H1 (cell line): ENCODE measurements around the gene COL5A3. TPM values are rescaled to one million over a fixed set of nuclear protein-coding genes. Genes with fewer than 3 reads are reported as not detected.

ENCODE experiments used
- CTCF ChIA-PET: fragments of 300-600 bp; sonication (Branson Sonifier 250); formaldehyde crosslinking; loops from one replicate; lab custom pipeline; 2021; ENCODE audit not compliant: partially characterized antibody; lab: Charles Lee
- POLR2A ChIA-PET: fragments of 300-600 bp; sonication (Branson Sonifier 250); formaldehyde crosslinking; loops from one replicate; lab custom pipeline; 2021; ENCODE audit warnings: inconsistent platforms; ENCODE audit not compliant: partially characterized antibody; lab: Charles Lee
- DNase-seq, 2 experiments: peaks; one replicate each; pipeline versions ENCODE4 v3.0.0 to v3.0.0-alpha.2; 2010 to 2022; ENCODE audit warnings: low spot score in 2 of 2, low read depth in 1 of 2, mixed read lengths in 1 of 2
- FAIRE-seq: peaks from 2 replicates; lab custom pipeline; 2011; peaks lifted over from hg19 to GRCh38; lab: Jason Lieb, UNC
- H2AFZ ChIP-seq: 2 replicates; pipeline ENCODE4 v1.8.1; 2012; ENCODE audit warnings: low read length, inconsistent platforms
- H2AK5ac ChIP-seq: 2 replicates; pipeline ENCODE4 v1.6.1; 2013; ENCODE audit warnings: low read depth, low read length
- H2BK120ac ChIP-seq: replicated peaks from 2 replicates; pipeline ENCODE3; 2013; ENCODE audit warnings: low read depth, low read length, inconsistent platforms
- H2BK12ac ChIP-seq: 2 replicates; pipeline ENCODE4 v1.6.1; 2013; ENCODE audit warnings: low read depth, low read length
- H2BK15ac ChIP-seq: 2 replicates; pipeline ENCODE4 v1.6.1; 2013; ENCODE audit warnings: low read length
- H2BK20ac ChIP-seq: 2 replicates; pipeline ENCODE4 v1.6.1; 2013; ENCODE audit warnings: low read length
- H2BK5ac ChIP-seq: 2 replicates; pipeline ENCODE4 v1.6.1; 2013; ENCODE audit warnings: low read depth, low read length
- H3K14ac ChIP-seq: 2 replicates; pipeline ENCODE4 v1.6.1; 2013; ENCODE audit warnings: inconsistent platforms; ENCODE audit not compliant: insufficient read length
- H3K18ac ChIP-seq: 2 replicates; pipeline ENCODE4 v1.6.1; 2013; ENCODE audit warnings: low read length; ENCODE audit errors: extremely low read depth
- H3K23ac ChIP-seq: 2 replicates; pipeline ENCODE4 v1.6.1; 2013; ENCODE audit warnings: inconsistent platforms; ENCODE audit not compliant: insufficient read length
- H3K23me2 ChIP-seq: 2 replicates; pipeline ENCODE4 v1.6.1; 2013; ENCODE audit warnings: low read depth, low read length
- H3K27ac ChIP-seq: 2 replicates; pipeline ENCODE4 v1.6.1; 2011; ENCODE audit warnings: low read depth, low read length, inconsistent platforms
- H3K27me3 ChIP-seq, 4 experiments: replicated peaks in 1 of 4; 1 replicate in 1 of 4; 2 replicates in 3 of 4; pipeline versions ENCODE4 v1.6.1 to v1.8.1; 2011 to 2013; ENCODE audit warnings: low read length in 3 of 4, mild to moderate bottlenecking in 3 of 4, inconsistent platforms in 2 of 4, mixed read lengths in 2 of 4, moderate library complexity in 1 of 4; ENCODE audit not compliant: control insufficient read depth in 3 of 4, insufficient read depth in 3 of 4; ENCODE audit errors: extremely low read depth in 1 of 4
- H3K36me3 ChIP-seq, 4 experiments: 2 replicates each; pipeline versions ENCODE4 v1.6.1 to v1.8.1; 2011 to 2013; ENCODE audit warnings: mild to moderate bottlenecking in 4 of 4, low read length in 3 of 4, moderate library complexity in 2 of 4, control low read depth in 1 of 4, inconsistent platforms in 1 of 4; ENCODE audit not compliant: insufficient read depth in 4 of 4, control insufficient read depth in 2 of 4
- H3K4ac ChIP-seq: replicated peaks from 2 replicates; pipeline ENCODE3; 2013; ENCODE audit warnings: low read length, low read depth, mixed read lengths, inconsistent platforms; ENCODE audit not compliant: insufficient read length
- H3K4me1 ChIP-seq, 4 experiments: replicated peaks in 1 of 4; 1 replicate in 1 of 4; 2 replicates in 3 of 4; pipeline versions ENCODE4 v1.6.1 to v1.8.1; 2011 to 2013; ENCODE audit warnings: low read length in 3 of 4, inconsistent platforms in 2 of 4, mixed read lengths in 1 of 4; ENCODE audit not compliant: insufficient read depth in 4 of 4, control insufficient read depth in 3 of 4
- H3K4me2 ChIP-seq, 2 experiments: 2 replicates each; pipeline versions ENCODE4 v1.6.1 to v1.8.1; 2011 to 2013; ENCODE audit warnings: low read depth in 2 of 2, low read length in 2 of 2, control low read depth in 1 of 2, inconsistent platforms in 1 of 2, mild to moderate bottlenecking in 1 of 2; ENCODE audit not compliant: insufficient read depth in 1 of 2
- H3K4me3 ChIP-seq, 4 experiments: fragments of 200-600, 300-600 bp in 1 of 4; sonication (generic), shearing (Covaris generic), sonication (Bioruptor Twin) in 1 of 4; 2 replicates each; pipeline versions ENCODE4 v1.5.1 to v1.8.1; 2011 to 2016; ENCODE audit warnings: low read length in 4 of 4, low read depth in 3 of 4, control low read depth in 2 of 4, inconsistent platforms in 2 of 4, mild to moderate bottlenecking in 2 of 4, mixed read lengths in 1 of 4, moderate library complexity in 1 of 4; ENCODE audit not compliant: insufficient read depth in 2 of 4; ENCODE audit errors: extremely low read depth in 1 of 4
- H3K56ac ChIP-seq: replicated peaks from 2 replicates; pipeline ENCODE3; 2013; ENCODE audit warnings: low read depth, mild to moderate bottlenecking, mixed read lengths, low read length, inconsistent platforms; ENCODE audit not compliant: insufficient read length
- H3K79me1 ChIP-seq: 2 replicates; pipeline ENCODE4 v1.6.1; 2013; ENCODE audit warnings: low read depth, low read length, control low read depth
- H3K79me2 ChIP-seq, 2 experiments: 2 replicates each; pipeline versions ENCODE4 v1.6.1 to v1.8.1; 2012 to 2013; ENCODE audit warnings: low read length in 2 of 2, mild to moderate bottlenecking in 2 of 2, inconsistent platforms in 1 of 2; ENCODE audit not compliant: insufficient read depth in 2 of 2, control insufficient read depth in 1 of 2
- H3K9ac ChIP-seq, 4 experiments: replicated peaks in 1 of 4; 1 replicate in 1 of 4; 2 replicates in 3 of 4; pipeline versions ENCODE4 v1.6.1 to v1.8.1; 2011 to 2013; ENCODE audit warnings: low read depth in 3 of 4, low read length in 3 of 4, control low read depth in 2 of 4, mild to moderate bottlenecking in 2 of 4, moderate library complexity in 2 of 4, inconsistent platforms in 1 of 4; ENCODE audit errors: extremely low read depth in 1 of 4
- H3K9me3 ChIP-seq, 2 experiments: 2 replicates each; pipeline versions ENCODE4 v1.6.1 to v1.8.1; 2012 to 2013; ENCODE audit warnings: mild to moderate bottlenecking in 2 of 2, moderate library complexity in 2 of 2, control low read depth in 1 of 2, inconsistent platforms in 1 of 2, low read depth in 1 of 2, low read length in 1 of 2, mixed read lengths in 1 of 2; ENCODE audit not compliant: insufficient read depth in 2 of 2
- H4K20me1 ChIP-seq, 2 experiments: replicated peaks in 1 of 2; 2 replicates each; pipeline versions ENCODE3 to v1.8.1; 2011 to 2013; ENCODE audit warnings: inconsistent platforms in 2 of 2, low read length in 2 of 2, mild to moderate bottlenecking in 1 of 2; ENCODE audit not compliant: insufficient read depth in 2 of 2, control insufficient read depth in 1 of 2
- H4K5ac ChIP-seq: 2 replicates; pipeline ENCODE4 v1.6.1; 2013; ENCODE audit warnings: low read length, low read depth, mixed read lengths, inconsistent platforms; ENCODE audit not compliant: insufficient read length
- H4K8ac ChIP-seq: 2 replicates; pipeline ENCODE4 v1.8.0; 2013; ENCODE audit warnings: mild to moderate bottlenecking, moderate library complexity, low read length, inconsistent platforms; ENCODE audit not compliant: insufficient read depth; ENCODE audit errors: extremely low read depth
- H4K91ac ChIP-seq: replicated peaks from 2 replicates; pipeline ENCODE3; 2013; ENCODE audit warnings: low read length, mixed read lengths, inconsistent platforms; ENCODE audit not compliant: insufficient read length
- CHD2 ChIP-seq: IDR thresholded peaks from 2 replicates; pipeline ENCODE4 v1.6.1; 2012; ENCODE audit warnings: low read length, improper control_type of control experiment
- EP300 ChIP-seq, 2 experiments: IDR thresholded peaks; 1 replicate in 1 of 2; 2 replicates in 1 of 2; pipeline ENCODE4 v1.6.1; 2011 to 2012; ENCODE audit warnings: low read depth in 2 of 2, low read length in 2 of 2, mild to moderate bottlenecking in 2 of 2, borderline replicate concordance in 1 of 2, inconsistent platforms in 1 of 2, moderate library complexity in 1 of 2
- EZH2 ChIP-seq: fragments of 200-600 bp; sonication (generic); IDR thresholded peaks from 2 replicates; pipeline ENCODE4 v1.7.1; 2012; ENCODE audit warnings: low read depth, mild to moderate bottlenecking, moderate library complexity, low read length, inconsistent platforms; ENCODE audit not compliant: severe bottlenecking
- GTF2F1 ChIP-seq: IDR thresholded peaks from 2 replicates; pipeline ENCODE4 v1.6.1; 2012; ENCODE audit warnings: low read depth, low read length, improper control_type of control experiment, borderline replicate concordance
- HDAC2 ChIP-seq, 2 experiments: fragments of 300-600 bp in 1 of 2; sonication (generic) in 1 of 2; IDR thresholded peaks; 2 replicates each; pipeline ENCODE4 v1.6.1; 2011 to 2012; ENCODE audit warnings: low read depth in 2 of 2, low read length in 2 of 2, mild to moderate bottlenecking in 2 of 2, moderate library complexity in 2 of 2, borderline replicate concordance in 1 of 2, inconsistent platforms in 1 of 2
- KDM1A ChIP-seq: fragments of 200-600, 300-600 bp; sonication (generic); IDR thresholded peaks from 2 replicates; pipeline ENCODE4 v1.7.1; 2016; ENCODE audit warnings: mild to moderate bottlenecking, low read length, borderline replicate concordance
- SAP30 ChIP-seq: fragments of 300-600 bp; sonication (generic); IDR thresholded peaks from 2 replicates; pipeline ENCODE4 v1.7.1; 2012; ENCODE audit warnings: low read length, moderate library complexity, mild to moderate bottlenecking, inconsistent platforms; ENCODE audit not compliant: insufficient read depth, insufficient replicate concordance
- SP4 ChIP-seq: IDR thresholded peaks from 2 replicates; pipeline ENCODE4 v1.6.1; 2012; ENCODE audit warnings: low read length, inconsistent platforms
- SUZ12 ChIP-seq: fragments of 200-600 bp; sonication (generic); IDR thresholded peaks from 2 replicates; pipeline ENCODE4 v1.6.1; 2012; ENCODE audit warnings: mild to moderate bottlenecking, inconsistent platforms, low read length, moderate library complexity, mixed read lengths
- WGBS, 2 experiments: shearing (Covaris generic) in 1 of 2; methylation state at CpG; one replicate each; pipeline versions ENCODE4 v1.1.6 to v1.1.7; 2013 to 2015; ENCODE audit warnings: low lambda C conversion rate in 2 of 2, mixed read lengths in 2 of 2, inconsistent platforms in 1 of 2, low coverage in 1 of 2, missing lambda C conversion rate in 1 of 2; ENCODE audit not compliant: insufficient replicate concordance in 2 of 2, insufficient coverage in 1 of 2, insufficient read length in 1 of 2; ENCODE audit errors: extremely low coverage in 1 of 2, missing lambda C conversion rate in 1 of 2; 5-methylcytosine and 5-hydroxymethylcytosine counted together
- polyA plus RNA-seq, 7 experiments: library from polyadenylated mRNA; depleted of rRNA in 3 of 7; stranded (reverse) in 5 of 7; unstranded in 2 of 7; fragments of >200 nt in 5 of 7; fragments of 200-250 nt in 2 of 7; gene quantifications; 1 replicate in 5 of 7; 2 replicates in 1 of 7; 4 replicates in 1 of 7; pipeline versions ENCODE4 v1.2.1 to v1.2.3, GENCODE V29; 2011 to 2013; ENCODE audit warnings: missing spikeins in 2 of 7, mixed read lengths in 2 of 7
- total RNA-seq: library from RNA; stranded (reverse); fragmentation: NEBNext Ultra II Directional; extraction: Animal tissue kit (Norgen Biotek cat#: 25700); gene quantifications from 2 replicates; pipeline ENCODE4 v1.2.1, GENCODE V29; 2021
- TF ChIP-seq, protein P1 (sequence below): IDR thresholded peaks from 2 replicates; pipeline ENCODE4 v1.6.1; 2011; ENCODE audit warnings: low read depth, mild to moderate bottlenecking, low read length; ENCODE audit not compliant: insufficient read depth

Gene COL5A3
- total and polyA plus RNA-seq, 2 of the 8 experiments (the other 6 are each of a cell fraction or from before 2014, with no cell fraction given) = 0.67 to 0.74 TPM

DNA sequence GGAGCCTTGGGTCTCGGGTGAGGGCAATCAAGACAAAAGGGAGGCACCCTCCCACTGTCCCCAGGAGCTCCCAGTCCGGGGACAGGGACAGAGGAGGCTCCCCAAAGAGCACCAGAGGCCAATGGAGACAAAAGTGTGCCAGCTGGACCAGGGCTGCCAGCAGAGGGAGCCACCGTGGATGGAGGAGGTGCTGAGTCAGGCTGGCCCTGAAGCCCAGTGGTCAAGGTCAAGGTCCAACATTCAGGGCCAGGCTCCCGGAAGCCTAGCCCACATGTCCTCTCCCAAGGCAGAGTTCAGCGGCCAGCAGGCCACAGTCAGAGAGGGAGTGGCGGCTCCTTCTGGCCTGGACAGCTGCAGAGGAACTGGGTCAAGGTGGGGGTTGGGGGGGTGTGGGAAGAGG, 8.4 kb downstream of the COL5A3 start:
- 63% methylated on average over 4 of the region's 6 CpGs; no CpG with 5 or more reads in 1 of the 2 experiments for WGBS, 2 experiments
- Histone ChIP-seq H3K79me1 (no peaks in the 10 kb centered on the region), H3K23me2 (peaks cover under 1% of the 10 kb centered on the region; the same call in 1 of the 2 replicates), H3K4ac (no peak overlapping the region), H4K91ac (peak overlapping the region; percentile 57), H2BK12ac (peak overlapping the region; percentile 92; the same call in 1 of the 2 replicates), H3K4me1 (no peaks in the 10 kb centered on the region), H2BK20ac (peak overlapping the region; percentile 98; the same call in 1 of the 2 replicates), H2BK120ac (no peak overlapping the region), H3K9me3 (no peaks in the 10 kb centered on the region), H3K27ac (no peak overlapping the region), H2AK5ac (no peak overlapping the region), H4K8ac (peak overlapping the region; percentile 86; the same call in 1 of the 2 replicates), H3K23ac (no peak overlapping the region), H3K14ac (no peak overlapping the region), H4K20me1 (no peaks in the 10 kb centered on the region), H4K5ac (peak overlapping the region; percentile 13), H3K9ac (no peak overlapping the region), H3K79me2 (no peaks in the 10 kb centered on the region), H3K4me3 (no peak overlapping the region), H2BK5ac (no peak overlapping the region), H2AFZ (no peak overlapping the region), H3K56ac (no peak overlapping the region), H3K27me3 (no peaks in the 10 kb centered on the region; a peak in 3 of 7 replicates), H3K18ac (no peak overlapping the region), H2BK15ac (peak overlapping the region; percentile 61; the same call in 1 of the 2 replicates), H3K4me2 (no peak overlapping the region), H3K36me3 (no peaks in the 10 kb centered on the region)
- DNase-seq (peak in 1 of 2 experiments; percentile 82), FAIRE-seq (no peak)
- ChIA-PET POLR2A (interaction anchor here (1.2 kb wide), 1 partner anchor 108 kb away, joined by 5 read pairs; no protein-coding TSS in a partner anchor), CTCF (interaction anchor here (0.5 to 6.2 kb wide), 21 partner anchors 9 to 127 kb away, joined by 3 to 83 read pairs (median 7); partner anchors contain the start of genes COL5A3 and OLFM2)
- no peak for TF ChIP-seq CHD2
- TF ChIP-seq SP4 = no peak
- TF ChIP-seq EP300 (IDR thresholded peaks at IDR 0.05; ENCODE audit: borderline replicate concordance in 1 of 2, low read depth in 2 of 2, low read length in 2 of 2) = no peak
- TF ChIP-seq SUZ12 = no peak
- no peak for TF ChIP-seq EZH2
- TF ChIP-seq, protein P1, sequence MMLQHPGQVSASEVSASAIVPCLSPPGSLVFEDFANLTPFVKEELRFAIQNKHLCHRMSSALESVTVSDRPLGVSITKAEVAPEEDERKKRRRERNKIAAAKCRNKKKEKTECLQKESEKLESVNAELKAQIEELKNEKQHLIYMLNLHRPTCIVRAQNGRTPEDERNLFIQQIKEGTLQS = no peak
- TF ChIP-seq GTF2F1 = no peak
- TF ChIP-seq SAP30 = no peak
- TF ChIP-seq HDAC2 (IDR thresholded peaks at IDR 0.05; ENCODE audit: borderline replicate concordance in 1 of 2, low read depth in 2 of 2, low read length in 2 of 2) = no peak; a peak in 1 of 4 replicates
- TF ChIP-seq KDM1A = 0 out of 2 replicates have a peak, but pooled peaks have one; percentile 67
